HG03103 (cell line): ENCODE measurements around the gene PSMD9.

Source experiments
- ATAC-seq: cut with Tn5 transposase; IDR thresholded peaks from one replicate; pipeline ENCODE4 v1.9.1; 2021; ENCODE audit warnings: low read depth; ENCODE audit not compliant: unreplicated experiment

The PSMD9 gene

GRCh38 chr12:121949648-121950397 is 61.2 kb downstream of the PSMD9 start:
- ATAC-seq: no peak

DNA sequence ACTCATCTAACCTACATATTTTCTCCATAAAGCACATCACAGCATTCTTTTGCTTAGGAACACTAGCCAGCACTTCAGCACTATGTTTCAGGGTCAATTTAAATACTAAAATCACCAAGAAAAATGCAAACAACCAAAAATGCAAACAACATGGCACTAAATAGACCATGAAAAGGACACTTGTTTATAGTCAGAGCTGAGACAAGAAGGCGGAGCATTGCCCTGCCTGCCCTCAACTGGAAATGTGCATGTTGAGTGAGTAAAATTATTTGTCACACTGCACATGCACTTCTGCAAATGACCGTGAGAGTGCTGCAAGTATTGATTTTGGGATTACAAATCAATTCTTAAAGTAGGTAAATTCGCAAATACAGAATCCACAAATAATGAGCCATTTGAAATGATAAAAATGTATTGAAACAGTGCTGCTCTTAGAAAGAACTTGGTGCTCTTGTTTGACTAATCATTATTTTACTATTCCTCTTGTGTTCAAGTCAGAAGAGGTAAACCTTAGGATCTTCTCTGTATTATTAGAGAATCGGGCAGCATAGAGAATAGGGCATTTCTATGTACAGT is 64.6 kb downstream of the PSMD9 start:
- no peak for ATAC-seq

DNA sequence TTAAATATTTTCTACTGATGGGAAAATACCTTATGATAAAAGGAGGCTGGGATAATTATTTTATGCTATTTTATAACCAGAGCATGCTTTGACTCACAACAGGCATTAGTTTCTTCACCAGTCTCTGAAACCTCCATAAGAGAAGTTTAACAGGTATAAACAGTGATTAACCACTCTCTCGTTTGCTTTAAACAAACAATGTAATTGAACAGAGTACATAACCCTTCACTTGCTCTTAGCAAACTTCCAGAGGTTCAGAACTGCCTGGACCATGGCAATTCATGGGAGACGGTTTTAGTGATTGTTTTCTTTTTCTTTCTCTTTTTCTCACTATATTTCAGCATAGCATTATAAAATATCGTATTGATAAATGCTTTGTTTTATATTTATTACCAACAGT is 65.1 kb downstream of the PSMD9 start:
- ATAC-seq: no peak

DNA sequence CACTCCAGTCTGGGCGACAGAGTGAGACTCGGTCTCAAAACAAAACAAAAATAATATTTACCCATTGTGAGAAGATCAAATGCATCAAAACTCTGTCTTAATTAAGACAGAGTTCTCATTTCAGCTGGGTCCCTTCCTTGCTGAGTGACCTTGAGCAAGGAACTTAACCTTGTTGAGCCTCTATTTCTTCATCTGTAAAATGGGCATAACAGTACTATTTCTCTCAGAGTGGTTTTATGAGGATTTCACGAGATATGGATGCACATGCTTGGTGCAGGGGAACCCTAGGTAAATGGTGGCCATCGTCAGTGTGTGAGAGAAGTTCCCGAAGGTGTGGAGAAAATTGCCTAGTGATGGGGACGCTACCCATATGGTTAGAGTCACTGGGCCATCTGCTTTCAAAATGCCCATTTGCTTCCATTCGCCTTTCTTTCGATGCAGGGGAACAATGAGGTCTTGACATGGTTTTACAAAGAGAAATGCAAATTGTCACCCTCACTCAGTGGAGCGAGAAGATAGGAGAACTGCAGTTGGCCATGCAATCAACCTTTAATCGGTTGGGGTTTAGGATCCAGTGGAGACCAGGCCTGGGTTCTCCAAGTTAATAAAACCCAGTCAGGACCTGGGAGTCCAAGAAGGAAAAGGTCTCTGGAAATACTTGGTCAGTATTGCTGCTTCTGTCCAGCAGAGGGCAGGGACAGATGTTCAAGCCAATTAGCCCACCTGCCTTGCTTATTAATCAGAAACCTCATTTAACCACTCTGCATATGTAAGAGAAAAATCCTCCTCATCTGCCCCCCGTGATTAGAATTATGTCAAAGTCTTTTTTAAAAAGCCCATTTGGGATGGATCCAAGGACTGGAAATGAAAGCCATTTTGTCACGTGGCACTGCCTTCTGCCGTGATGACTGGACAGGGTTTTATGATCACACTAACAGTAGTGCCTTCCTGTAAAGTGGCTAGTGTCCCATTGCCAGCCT is 67.0 kb downstream of the PSMD9 start:
- no peak for ATAC-seq

DNA sequence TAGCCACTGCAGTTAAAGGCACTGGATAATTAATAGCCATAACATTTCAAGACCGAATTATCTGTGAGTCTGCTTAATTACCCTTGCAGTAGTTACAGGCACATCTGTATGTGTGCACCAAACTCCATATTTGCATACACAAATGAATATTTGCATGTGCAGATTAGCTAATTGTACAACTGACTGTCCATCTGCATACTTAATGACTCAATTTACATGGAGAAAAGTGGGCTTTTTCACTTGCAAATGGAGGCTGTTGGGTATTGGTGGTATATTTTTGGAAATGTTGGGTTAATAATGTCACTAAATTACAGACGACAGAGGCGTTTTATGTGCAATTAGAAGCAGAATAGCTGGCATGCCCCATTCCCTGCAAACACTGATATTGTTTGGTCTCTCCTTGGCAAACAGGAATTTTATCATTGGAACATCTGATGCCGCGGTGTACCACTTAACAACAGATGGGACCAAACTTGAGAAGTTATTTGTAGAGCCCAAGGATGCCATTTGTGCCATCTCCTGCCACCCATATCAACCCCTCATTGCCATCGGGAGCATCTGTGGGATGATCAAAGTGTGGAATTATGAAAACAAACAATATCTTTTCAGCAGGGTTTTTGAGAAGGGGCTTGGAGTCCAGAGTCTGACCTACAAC is 69.4 kb downstream of the PSMD9 start:
- ATAC-seq: no peak

GRCh38 chr12:121958541-121959240 is 70.1 kb downstream of the PSMD9 start:
- no peak for ATAC-seq

DNA sequence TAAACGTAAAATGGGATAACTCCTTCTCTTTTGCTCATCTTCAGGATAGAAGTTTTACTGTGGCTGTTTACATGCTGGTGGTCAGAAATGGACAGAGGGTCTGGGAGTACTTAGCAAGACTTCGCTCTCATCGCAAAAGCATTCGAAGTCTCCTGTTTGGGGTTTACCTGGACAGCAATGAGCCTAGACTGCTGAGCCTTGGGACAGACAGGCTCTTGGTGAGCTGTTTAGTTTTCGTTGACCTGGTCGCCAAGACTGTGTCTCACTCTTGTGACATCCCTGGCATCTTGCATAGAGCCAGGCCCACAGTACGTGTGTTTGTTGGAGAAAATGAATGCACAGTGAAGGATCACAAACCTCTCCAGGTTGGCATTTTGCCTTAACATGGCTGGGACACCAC is 72.0 kb downstream of the PSMD9 start:
- no peak for ATAC-seq

DNA sequence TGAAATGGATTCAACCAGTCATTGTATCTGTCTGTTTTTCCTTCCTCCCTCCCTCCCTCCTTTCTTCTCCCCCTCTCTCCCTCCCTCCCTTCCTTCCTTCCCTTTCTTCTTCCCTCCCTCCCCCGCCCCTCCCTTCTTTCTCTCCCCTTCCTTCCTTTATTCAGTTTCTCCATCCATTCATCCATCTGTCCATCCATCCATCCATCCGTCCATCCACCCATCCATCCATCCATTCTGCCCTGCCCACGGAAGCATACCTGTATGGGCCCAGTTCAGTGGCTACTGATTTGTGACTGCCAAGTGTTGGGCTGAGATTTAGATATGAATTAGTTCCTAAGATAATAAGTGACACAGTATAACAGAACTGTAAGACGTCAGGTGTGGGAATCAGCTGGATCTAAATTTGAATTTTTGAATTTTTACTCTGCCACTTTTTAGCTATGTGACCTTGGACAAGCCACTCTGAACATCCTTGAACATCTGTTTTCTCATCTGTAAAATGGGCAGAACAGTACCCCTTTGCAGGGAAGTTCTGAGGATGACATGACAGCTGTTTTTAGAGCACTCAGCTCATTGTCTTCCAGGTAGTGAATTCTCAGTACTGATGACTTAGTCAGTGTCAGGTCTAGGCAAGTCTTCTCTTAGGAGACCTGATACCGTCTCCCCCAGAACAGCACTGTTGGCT is 72.7 kb downstream of the PSMD9 start:
- no peak for ATAC-seq

DNA sequence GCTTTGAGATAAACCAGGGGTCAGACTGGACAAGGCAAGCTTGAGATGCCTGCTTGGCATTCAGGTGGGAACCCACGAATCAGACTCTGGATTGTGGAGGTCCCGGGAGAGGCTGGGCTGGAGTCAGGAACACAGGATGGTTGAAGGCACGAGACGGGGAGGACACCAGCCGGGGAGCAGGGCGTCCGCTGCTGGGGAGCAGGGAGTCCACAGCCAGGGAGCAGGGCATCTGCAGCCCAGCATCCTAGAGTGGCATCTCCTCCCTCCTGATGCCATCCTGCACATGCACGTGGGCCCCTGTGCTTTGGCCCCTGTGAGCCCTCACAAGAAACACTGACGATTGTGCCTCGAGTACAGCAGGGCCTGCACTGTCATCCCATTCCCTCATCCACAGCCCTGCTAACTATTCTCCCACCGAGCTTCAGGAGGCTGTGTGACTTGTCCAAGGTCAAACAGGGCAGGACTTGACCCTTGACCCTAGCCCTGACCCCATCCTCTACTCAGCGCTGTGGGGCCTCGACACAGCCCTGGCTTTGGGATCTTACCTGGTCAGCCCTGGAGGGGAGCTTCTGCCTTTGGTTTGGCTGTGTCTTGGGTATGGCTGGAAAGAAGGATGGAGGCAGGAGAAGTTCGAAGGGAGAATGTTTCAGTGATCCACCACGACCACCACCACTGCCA is 74.9 kb downstream of the PSMD9 start:
- ATAC-seq: no peak

DNA sequence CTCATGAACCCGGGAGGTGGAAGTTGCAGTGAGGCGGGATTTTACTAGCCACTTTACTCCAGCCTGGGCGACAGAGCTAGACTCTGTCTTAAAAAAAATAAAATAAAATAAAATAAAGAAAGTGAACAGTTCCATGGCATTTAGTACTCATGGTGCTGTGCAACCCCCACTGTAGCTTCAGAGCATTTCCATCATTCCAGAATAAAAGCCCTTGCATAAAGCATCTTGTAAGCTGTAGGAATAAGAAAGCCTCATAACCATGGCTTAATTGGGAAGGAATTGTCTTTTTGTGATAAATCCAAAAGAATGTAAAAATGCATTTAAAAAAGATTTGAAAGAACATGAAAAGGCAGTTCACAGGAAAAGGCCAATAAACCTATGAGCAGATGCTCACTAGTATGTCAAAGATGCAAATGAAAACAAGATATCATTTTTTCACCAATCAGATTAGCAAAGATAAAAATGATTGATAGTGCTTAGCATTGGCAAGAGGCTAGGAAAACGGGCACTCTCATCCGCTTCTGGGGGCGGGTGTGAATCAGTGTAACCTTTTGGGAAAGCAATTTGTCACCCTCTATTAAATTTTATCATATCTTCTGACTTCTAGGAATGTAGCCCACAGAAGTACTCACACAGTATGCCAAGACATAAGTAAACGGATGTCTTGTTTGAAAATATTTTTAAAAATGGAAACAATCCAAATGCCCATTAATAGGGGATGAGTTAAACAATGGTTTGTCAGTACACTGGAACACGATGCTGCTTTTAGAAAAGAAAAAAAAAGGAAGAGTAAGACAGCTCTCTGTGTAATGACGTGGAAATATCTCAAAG is 76.4 kb downstream of the PSMD9 start:
- no peak for ATAC-seq

- no peak for ATAC-seq
These were observed 78.4 kb downstream of the PSMD9 start for GRCh38 chr12:121966959-121967358.
